GM12874 (cell line): ENCODE measurements around the gene TGM4.

ENCODE experiments used
- TF ChIP-seq, protein P1 (sequence below): IDR thresholded peaks from 2 replicates; pipeline ENCODE4 v1.5.1; 2011; ENCODE audit warnings: low read depth, mild to moderate bottlenecking, control low read depth, low read length, moderate library complexity; ENCODE audit not compliant: insufficient read depth

Gene TGM4

DNA sequence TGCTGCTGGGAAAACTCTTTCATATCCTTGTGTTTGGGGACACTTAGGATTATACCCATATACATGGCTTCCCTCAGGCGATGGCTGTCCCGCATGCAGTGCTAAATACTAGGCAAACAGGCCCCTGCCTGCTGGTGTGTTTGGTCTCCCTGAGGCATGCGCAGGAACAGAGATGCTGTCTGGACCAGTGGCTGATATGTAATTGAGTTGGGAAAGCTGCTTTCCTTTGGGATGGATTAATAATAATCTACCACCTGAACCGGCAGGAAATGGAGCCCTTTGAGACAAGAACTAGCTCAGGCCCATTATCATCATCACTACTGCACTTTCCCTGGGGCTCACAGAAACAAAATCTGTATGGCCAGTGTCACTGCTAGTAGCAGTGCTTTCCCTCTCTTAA, 83.6 kb downstream of the TGM4 start:
- TF ChIP-seq, protein P1, sequence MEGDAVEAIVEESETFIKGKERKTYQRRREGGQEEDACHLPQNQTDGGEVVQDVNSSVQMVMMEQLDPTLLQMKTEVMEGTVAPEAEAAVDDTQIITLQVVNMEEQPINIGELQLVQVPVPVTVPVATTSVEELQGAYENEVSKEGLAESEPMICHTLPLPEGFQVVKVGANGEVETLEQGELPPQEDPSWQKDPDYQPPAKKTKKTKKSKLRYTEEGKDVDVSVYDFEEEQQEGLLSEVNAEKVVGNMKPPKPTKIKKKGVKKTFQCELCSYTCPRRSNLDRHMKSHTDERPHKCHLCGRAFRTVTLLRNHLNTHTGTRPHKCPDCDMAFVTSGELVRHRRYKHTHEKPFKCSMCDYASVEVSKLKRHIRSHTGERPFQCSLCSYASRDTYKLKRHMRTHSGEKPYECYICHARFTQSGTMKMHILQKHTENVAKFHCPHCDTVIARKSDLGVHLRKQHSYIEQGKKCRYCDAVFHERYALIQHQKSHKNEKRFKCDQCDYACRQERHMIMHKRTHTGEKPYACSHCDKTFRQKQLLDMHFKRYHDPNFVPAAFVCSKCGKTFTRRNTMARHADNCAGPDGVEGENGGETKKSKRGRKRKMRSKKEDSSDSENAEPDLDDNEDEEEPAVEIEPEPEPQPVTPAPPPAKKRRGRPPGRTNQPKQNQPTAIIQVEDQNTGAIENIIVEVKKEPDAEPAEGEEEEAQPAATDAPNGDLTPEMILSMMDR: no peak

DNA sequence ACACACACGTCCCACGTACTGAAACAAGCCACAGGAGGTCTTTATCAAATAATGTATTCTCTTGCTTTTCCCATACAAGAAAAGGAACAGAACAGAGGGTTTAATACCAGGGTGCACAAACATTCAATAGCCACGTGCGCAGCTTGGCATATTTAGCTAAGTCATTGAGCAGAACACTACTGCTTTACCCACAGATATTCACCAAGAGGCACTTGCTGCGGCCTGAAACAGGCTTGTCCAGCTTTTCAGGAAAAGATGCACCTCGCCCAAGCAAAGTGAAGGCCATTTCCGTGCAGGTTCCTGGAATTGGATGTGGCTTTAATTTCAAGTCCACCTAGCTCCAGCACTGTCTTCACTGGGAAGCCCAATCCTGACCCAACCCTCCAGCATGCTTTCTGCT, 84.0 kb downstream of the TGM4 start:
- TF ChIP-seq, protein P1: no peak

DNA sequence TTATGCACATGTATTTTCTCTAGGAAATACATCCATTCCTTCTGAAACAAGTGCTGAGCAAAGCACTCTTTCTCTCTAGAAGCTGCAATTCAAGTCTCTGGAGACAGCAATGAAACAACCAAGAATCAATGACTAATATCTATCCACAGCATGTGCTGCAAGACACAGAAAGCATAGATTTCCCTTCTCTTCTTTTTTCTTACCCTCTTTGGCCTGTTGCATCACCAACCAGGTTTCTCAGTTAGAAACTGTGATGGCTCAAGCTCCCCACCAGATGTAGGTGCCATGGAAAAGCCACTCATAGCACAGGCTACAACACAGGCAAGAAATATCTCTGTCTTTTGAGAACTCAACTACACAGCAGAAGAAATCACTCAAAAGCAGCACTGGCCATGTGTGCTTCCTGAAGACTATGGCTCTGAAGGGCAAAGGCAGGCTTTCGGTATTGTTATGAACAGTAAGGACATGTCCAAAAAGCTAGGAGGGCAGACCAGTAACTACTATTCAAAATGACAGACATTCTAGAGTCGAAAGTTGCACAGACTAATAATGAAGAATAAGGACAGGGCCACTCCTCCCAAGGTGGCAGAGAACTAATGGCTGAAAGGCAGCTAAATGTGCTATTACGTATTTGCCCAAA, 86.1 kb downstream of the TGM4 start:
- TF ChIP-seq, protein P1: no peak

DNA sequence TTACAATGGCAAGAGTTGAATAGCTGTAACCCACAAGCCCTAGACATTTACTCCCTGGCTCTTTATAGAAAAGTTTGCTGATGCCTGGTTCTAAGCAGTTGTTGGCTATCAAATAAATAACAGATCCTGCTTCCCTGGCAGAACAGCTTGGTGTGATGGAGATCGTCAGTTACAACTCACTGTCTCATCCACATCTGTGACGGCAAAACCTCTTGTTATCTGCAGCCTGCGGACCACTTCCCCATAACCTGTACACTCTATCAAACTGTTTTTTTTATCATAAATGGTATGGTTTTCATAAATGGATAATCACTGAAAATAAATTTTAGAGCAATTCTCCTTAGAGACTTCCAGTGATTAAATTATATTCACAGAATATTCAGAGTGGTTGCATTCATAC, 87.5 kb downstream of the TGM4 start:
- TF ChIP-seq, protein P1: no peak

DNA sequence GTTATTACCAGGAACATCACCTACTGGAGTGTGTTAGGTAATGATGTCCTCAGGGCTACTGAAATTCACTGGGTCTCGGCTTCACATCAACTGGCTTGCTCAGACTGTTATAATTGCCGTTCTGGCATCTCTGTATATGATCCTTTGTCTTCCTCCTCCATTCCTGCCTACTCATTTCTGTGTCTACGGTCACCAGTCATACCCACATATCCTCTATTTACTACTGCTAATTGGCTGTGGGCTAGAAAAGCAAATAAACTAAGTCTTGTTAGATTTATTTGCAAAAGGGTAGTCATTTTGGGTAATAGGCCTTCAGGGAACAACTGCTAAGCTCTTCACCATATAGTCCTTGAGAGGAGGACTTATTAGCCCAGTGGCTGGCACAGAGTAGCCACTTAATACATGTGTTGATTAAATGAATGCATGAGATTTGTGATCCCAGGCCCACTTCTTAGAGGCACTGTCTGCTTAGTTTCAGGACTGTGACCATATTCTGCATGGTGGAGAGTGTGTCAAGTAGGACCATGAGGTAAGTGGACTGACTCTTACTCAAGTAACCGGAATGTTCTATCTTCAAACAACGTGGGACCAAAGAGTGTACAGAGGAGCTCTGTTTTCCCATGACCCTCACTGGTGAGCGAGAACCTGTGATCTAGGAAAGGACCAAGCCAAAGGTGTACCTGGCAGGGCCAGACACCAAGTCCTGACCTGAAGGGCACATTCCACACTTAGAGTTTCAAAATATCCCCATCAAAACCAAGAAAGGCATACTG, 88.4 kb downstream of the TGM4 start:
- TF ChIP-seq, protein P1: no peak

- TF ChIP-seq, protein P1: no peak
Observed at GRCh38 chr3:44963571-44964325, 89.3 kb downstream of the TGM4 start.
